AG04449 (cell line): ENCODE data around the gene CYP4F22.

Source experiments
- CTCF ChIA-PET: fragments of 350-600 bp; formaldehyde crosslinking; extraction: SDS; loops from one replicate; lab custom pipeline; 2021; ENCODE audit warnings: antibody characterized with exemption; lab: Yijun Ruan, JAX
- POLR2A ChIA-PET: fragments of 400-600, 350-600 bp; formaldehyde crosslinking; extraction: SDS; loops from one replicate; lab custom pipeline; 2020; ENCODE audit warnings: antibody characterized with exemption, inconsistent platforms; lab: Yijun Ruan, JAX
- DNase-seq: peaks from one replicate; pipeline ENCODE4 v3.0.0-alpha.2; 2010; ENCODE audit warnings: low read depth, low spot score
- H3K4me3 ChIP-seq: 2 replicates; pipeline ENCODE4 v1.5.1; 2011; ENCODE audit warnings: low read depth, mild to moderate bottlenecking, control low read depth, low read length
- CTCF ChIP-seq: IDR thresholded peaks from one replicate; pipeline ENCODE4 v1.5.1; 2011; ENCODE audit warnings: mild to moderate bottlenecking, moderate library complexity, low read length, control low read depth, inconsistent platforms; ENCODE audit not compliant: insufficient read depth; ENCODE audit errors: missing control alignments

CYP4F22 gene

GRCh38 chr19:15551293-15552004 lies 43.1 kb downstream of the CYP4F22 start:
- no peak for DNase-seq
- ChIA-PET CTCF (interaction anchor here (0.9 kb wide), 1 partner anchor 459 kb away, joined by 4 read pairs; no protein-coding TSS in a partner anchor), POLR2A (no interaction called here)
- peak overlapping the region; percentile 37 for H3K4me3 ChIP-seq
- TF ChIP-seq CTCF, result no peak

- DNase-seq, result no peak
- ChIA-PET CTCF (interaction anchor here (0.7 to 4.8 kb wide), 16 partner anchors 10 to 463 kb away, joined by 3 to 58 read pairs (median 5); partner anchors contain the start of genes AKAP8 and AKAP8L), POLR2A (no interaction called here)
- no peak for TF ChIP-seq CTCF
- no peak overlapping the region for H3K4me3 ChIP-seq
Measured at GRCh38 chr19:15555021-15555420, 46.7 kb downstream of the CYP4F22 start.

- H3K4me3 ChIP-seq, result peak overlapping the region; percentile 43
- peak; percentile 59 for DNase-seq
- CTCF ChIA-PET, result interaction anchor here (0.6 to 4.8 kb wide), 22 partner anchors 9 to 469 kb away, joined by 3 to 58 read pairs (median 4); partner anchors contain the start of genes AKAP8 and AKAP8L
- peak; percentile 91 for TF ChIP-seq CTCF
- POLR2A ChIA-PET, result interaction anchor here (1.0 kb wide), 2 partner anchors 137 to 464 kb away, joined by 4 read pairs; partner anchors contain the start of gene AKAP8L
Measured at GRCh38 chr19:15555759-15556633, 47.7 kb downstream of the CYP4F22 start.

GRCh38 chr19:15556634-15557181 lies 48.4 kb downstream of the CYP4F22 start:
- ChIA-PET POLR2A (no interaction called here), CTCF (interaction anchor here (0.6 to 4.8 kb wide), 10 partner anchors 18 to 1440 kb away, joined by 3 to 58 read pairs (median 4); no protein-coding TSS in a partner anchor)
- DNase-seq, result no peak
- H3K4me3 ChIP-seq, result no peak overlapping the region
- no peak for TF ChIP-seq CTCF

GRCh38 chr19:15557223-15557622 lies 48.9 kb downstream of the CYP4F22 start:
- DNase-seq, result no peak
- ChIA-PET CTCF (interaction anchor here (0.9 to 4.8 kb wide), 9 partner anchors 17 to 1440 kb away, joined by 3 to 58 read pairs (median 4); no protein-coding TSS in a partner anchor), POLR2A (no interaction called here)
- no peak overlapping the region for H3K4me3 ChIP-seq
- TF ChIP-seq CTCF, result no peak

GRCh38 chr19:15562145-15562544 lies 53.8 kb downstream of the CYP4F22 start:
- POLR2A ChIA-PET, result no interaction called here
- CTCF ChIA-PET, result no interaction called here
- TF ChIP-seq CTCF, result no peak

More at GRCh38 chr19:15562145-15562544, 53.8 kb downstream of the CYP4F22 start:
- no peak overlapping the region for H3K4me3 ChIP-seq
- no peak for DNase-seq
